OCI-LY3 (cell line): ENCODE data around the gene CNTN5.

ENCODE experiments used
- EZH2phosphoT487 ChIP-seq: fragments of 200-600 bp; shearing (Covaris generic); IDR thresholded peaks from 2 replicates; pipeline ENCODE4 v1.6.1; 2018; ENCODE audit warnings: antibody characterized with exemption, mixed run types, low read depth
- TF ChIP-seq, protein P1 (sequence below): fragments of 200-600, 300-600 bp; sonication (generic); IDR thresholded peaks from 2 replicates; pipeline ENCODE4 v1.5.1; 2014; ENCODE audit warnings: antibody characterized with exemption, low read length, low read depth

DNA sequence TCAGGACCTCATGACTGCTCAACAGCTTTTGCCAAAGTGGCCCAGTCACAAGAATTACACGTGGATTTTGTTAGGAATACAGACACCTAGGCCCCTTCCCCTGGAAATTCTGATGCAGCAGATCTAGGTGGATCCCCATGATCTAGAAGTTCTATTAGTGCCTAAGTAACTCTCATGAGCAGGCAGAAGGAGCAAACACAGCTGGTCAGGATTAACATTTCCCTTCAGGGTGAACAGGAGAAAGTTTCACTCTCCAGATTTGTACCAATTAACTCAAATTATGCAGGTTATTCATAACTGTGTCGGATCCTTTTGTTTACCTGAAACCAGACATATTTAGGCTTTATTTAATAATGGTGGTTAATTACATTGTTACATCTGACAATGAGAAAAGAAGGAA, 1072.9 kb downstream of the CNTN5 start:
- TF ChIP-seq, protein P1, sequence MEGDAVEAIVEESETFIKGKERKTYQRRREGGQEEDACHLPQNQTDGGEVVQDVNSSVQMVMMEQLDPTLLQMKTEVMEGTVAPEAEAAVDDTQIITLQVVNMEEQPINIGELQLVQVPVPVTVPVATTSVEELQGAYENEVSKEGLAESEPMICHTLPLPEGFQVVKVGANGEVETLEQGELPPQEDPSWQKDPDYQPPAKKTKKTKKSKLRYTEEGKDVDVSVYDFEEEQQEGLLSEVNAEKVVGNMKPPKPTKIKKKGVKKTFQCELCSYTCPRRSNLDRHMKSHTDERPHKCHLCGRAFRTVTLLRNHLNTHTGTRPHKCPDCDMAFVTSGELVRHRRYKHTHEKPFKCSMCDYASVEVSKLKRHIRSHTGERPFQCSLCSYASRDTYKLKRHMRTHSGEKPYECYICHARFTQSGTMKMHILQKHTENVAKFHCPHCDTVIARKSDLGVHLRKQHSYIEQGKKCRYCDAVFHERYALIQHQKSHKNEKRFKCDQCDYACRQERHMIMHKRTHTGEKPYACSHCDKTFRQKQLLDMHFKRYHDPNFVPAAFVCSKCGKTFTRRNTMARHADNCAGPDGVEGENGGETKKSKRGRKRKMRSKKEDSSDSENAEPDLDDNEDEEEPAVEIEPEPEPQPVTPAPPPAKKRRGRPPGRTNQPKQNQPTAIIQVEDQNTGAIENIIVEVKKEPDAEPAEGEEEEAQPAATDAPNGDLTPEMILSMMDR = no peak
- no peak for TF ChIP-seq EZH2phosphoT487
